CD4-positive, CD25-positive, alpha-beta regulatory T cell (primary cell): Measurements from ENCODE around the gene OR7D2. TPM values are rescaled to one million over a fixed set of nuclear protein-coding genes. Genes with fewer than 3 reads are reported as not detected.

ENCODE experiments used
- ATAC-seq, 2 donors: fragments of 150-1000 bp; cut with Tn5 transposase; one replicate each; pipeline ENCODE4 v1.10.0; 2021; ENCODE audit warnings: low read depth in 2 of 2, moderate number of reproducible peaks in 2 of 2, moderate library complexity in 1 of 2
- DNase-seq, 3 donors: peaks; one replicate each; pipeline versions ENCODE4 v3.0.0 to v3.0.0-alpha.2; 2012 to 2022; ENCODE audit warnings: mixed read lengths in 1 of 3
- H3K27ac ChIP-seq: one replicate; pipeline ENCODE4 v1.7.0; 2013; ENCODE audit warnings: mild to moderate bottlenecking, low read length; ENCODE audit not compliant: insufficient read depth, poor library complexity, severe bottlenecking
- H3K27me3 ChIP-seq: one replicate; pipeline ENCODE4 v1.7.0; 2013; ENCODE audit warnings: low read length; ENCODE audit not compliant: control insufficient read depth, insufficient read depth
- H3K36me3 ChIP-seq: one replicate; pipeline ENCODE4 v1.7.0; 2013; ENCODE audit warnings: mild to moderate bottlenecking, low read length, moderate library complexity; ENCODE audit not compliant: control insufficient read depth, insufficient read depth
- H3K4me1 ChIP-seq: 2 replicates; pipeline ENCODE4 v1.7.0; 2013; ENCODE audit warnings: mild to moderate bottlenecking, low read length; ENCODE audit not compliant: insufficient read depth, control insufficient read depth, poor library complexity, severe bottlenecking
- H3K4me3 ChIP-seq: one replicate; pipeline ENCODE4 v1.7.0; 2013; ENCODE audit warnings: low read depth, mild to moderate bottlenecking, low read length, moderate library complexity
- H3K9me3 ChIP-seq, 2 experiments: 1 replicate in 1 of 2; 2 replicates in 1 of 2; pipeline ENCODE4 v1.7.0; 2013; ENCODE audit warnings: low read length in 2 of 2, mild to moderate bottlenecking in 1 of 2, moderate library complexity in 1 of 2; ENCODE audit not compliant: control insufficient read depth in 2 of 2
- H3K27ac Mint-ChIP-seq, 3 donors: one replicate each; pipeline ENCODE4 v1.8.0; 2020 to 2022; ENCODE audit warnings: mild to moderate bottlenecking in 3 of 3, mixed read lengths in 3 of 3, moderate library complexity in 2 of 3
- H3K27me3 Mint-ChIP-seq: one replicate; pipeline ENCODE4 v1.8.0; 2022; ENCODE audit warnings: mild to moderate bottlenecking, mixed read lengths
- H3K36me3 Mint-ChIP-seq: one replicate; pipeline ENCODE4 v1.8.0; 2020; ENCODE audit warnings: mixed read lengths
- H3K4me1 Mint-ChIP-seq, 4 donors: one replicate each; pipeline ENCODE4 v1.8.0; 2020 to 2022; ENCODE audit warnings: mixed read lengths in 4 of 4, mild to moderate bottlenecking in 1 of 4
- H3K4me3 Mint-ChIP-seq, 4 donors: one replicate each; pipeline ENCODE4 v1.8.0; 2020 to 2022; ENCODE audit warnings: mild to moderate bottlenecking in 4 of 4, mixed read lengths in 4 of 4, moderate library complexity in 3 of 4
- H3K9me3 Mint-ChIP-seq, 7 donors: one replicate each; pipeline ENCODE4 v1.8.0; 2020 to 2022; ENCODE audit warnings: mixed read lengths in 7 of 7, mild to moderate bottlenecking in 3 of 7, moderate library complexity in 2 of 7
- polyA plus RNA-seq, 4 donors: library from polyadenylated mRNA; unstranded; fragments of 300-500 nt; fragmentation: Illumina TruSeq; gene quantifications; one replicate each; pipeline ENCODE4 v1.2.3, GENCODE V29; 2021
- total RNA-seq: library from RNA; stranded (reverse); gene quantifications from one replicate; pipeline ENCODE4 v1.2.3, GENCODE V29; 2022

The OR7D2 gene
- total and polyA plus RNA-seq, 5 donors from 2014 or later: not detected

- Mint-ChIP-seq H3K27ac (peak overlapping the region in 1 of 3 donors; percentile 38), H3K4me1 (peaks cover 23 to 82% (median 34%) of the 10 kb centered on the region in 4 donors), H3K9me3 (peaks cover 2 to 47% (median 26%) of the 10 kb centered on the region in 7 donors)
Observed at GRCh38 chr19:9148697-9149096, 30.1 kb upstream of the OR7D2 start.

DNA sequence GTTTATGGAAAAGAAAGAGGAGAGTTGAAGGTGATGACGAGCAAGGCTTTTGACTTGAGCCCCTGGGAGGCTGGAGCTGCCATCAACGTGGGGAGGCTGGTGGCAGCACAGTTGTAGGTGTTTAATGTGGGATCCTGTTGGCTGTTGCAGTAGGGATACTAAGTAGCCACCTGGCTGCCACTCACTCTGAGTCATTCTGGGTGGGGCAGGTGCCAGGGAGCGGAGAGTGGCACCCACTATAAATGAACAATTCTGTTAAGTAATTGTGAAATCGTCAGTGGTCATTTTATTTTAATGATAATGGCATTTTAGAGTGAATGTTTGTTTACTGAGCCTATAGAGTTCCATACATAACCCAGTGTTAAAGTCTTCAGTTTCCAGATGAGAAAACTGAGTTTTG lies 28.8 kb upstream of the OR7D2 start:
- Mint-ChIP-seq H3K27me3 (no peaks in the 10 kb centered on the region), H3K4me1 (peaks cover 13 to 81% (median 37%) of the 10 kb centered on the region in 4 donors), H3K36me3 (peaks cover 74% of the 10 kb centered on the region), H3K27ac (peak overlapping the region; percentile 16 to 90 (median 42)), H3K4me3 (peak overlapping the region in 2 of 4 donors; percentile 37 to 68), H3K9me3 (peaks cover 2 to 52% (median 24%) of the 10 kb centered on the region in 7 donors)
- no peak overlapping the region for H3K4me3 ChIP-seq
- ATAC-seq (no peak), DNase-seq (no peak)
- H3K27me3 ChIP-seq: no peaks in the 10 kb centered on the region
- no peak overlapping the region for H3K27ac ChIP-seq
- peaks cover 71% of the 10 kb centered on the region for H3K36me3 ChIP-seq
- no peaks in the 10 kb centered on the region for H3K4me1 ChIP-seq
- H3K9me3 ChIP-seq: peaks cover 36 to 60% of the 10 kb centered on the region in 2 experiments

More at GRCh38 chr19:9148697-9149096, 30.1 kb upstream of the OR7D2 start:
- H3K27me3 ChIP-seq: no peaks in the 10 kb centered on the region
- Mint-ChIP-seq H3K27me3 (no peaks in the 10 kb centered on the region), H3K36me3 (peaks cover 72% of the 10 kb centered on the region), H3K4me3 (peak overlapping the region in 1 of 4 donors; percentile 33)
- no peaks in the 10 kb centered on the region for H3K4me1 ChIP-seq
- H3K9me3 ChIP-seq: peaks cover 41 to 60% of the 10 kb centered on the region in 2 experiments
- H3K4me3 ChIP-seq: no peak overlapping the region
- H3K27ac ChIP-seq: no peak overlapping the region
- ATAC-seq: no peak
- peaks cover 68% of the 10 kb centered on the region for H3K36me3 ChIP-seq
- DNase-seq: no peak

DNA sequence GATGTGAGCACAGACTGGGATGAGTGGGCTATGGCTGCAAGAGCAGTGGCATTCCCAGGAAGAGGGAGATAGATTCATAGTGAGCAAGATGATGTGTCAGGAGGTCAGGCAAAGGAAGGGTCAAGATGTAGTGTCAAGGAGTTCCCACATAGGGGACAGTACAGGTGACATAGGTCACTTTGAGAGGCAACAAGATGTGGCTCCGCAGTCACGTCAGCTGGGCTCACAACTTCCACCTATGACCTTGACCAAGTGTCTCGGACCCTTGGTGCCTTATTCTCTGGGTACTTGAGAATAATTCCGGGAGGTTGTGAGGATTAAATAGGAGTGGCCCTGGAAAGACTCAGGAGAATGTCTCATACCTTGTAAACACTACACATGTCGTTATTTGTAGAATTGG lies 28.1 kb upstream of the OR7D2 start:
- Histone ChIP-seq H3K4me1 (no peaks in the 10 kb centered on the region), H3K4me3 (peak overlapping the region; percentile 10), H3K27ac (no peak overlapping the region), H3K27me3 (no peaks in the 10 kb centered on the region), H3K9me3 (peaks cover 37 to 60% of the 10 kb centered on the region in 2 experiments), H3K36me3 (peaks cover 72% of the 10 kb centered on the region)
- Mint-ChIP-seq H3K36me3 (peaks cover 75% of the 10 kb centered on the region), H3K27ac (peak overlapping the region in 2 of 3 donors; percentile 16 to 89), H3K27me3 (no peaks in the 10 kb centered on the region), H3K4me3 (peak overlapping the region in 1 of 4 donors; percentile 48), H3K9me3 (peaks cover 4 to 52% (median 25%) of the 10 kb centered on the region in 7 donors), H3K4me1 (peaks cover 18 to 82% (median 37%) of the 10 kb centered on the region in 4 donors)
- no peak for ATAC-seq
- DNase-seq: no peak

- peaks cover 4 to 50% (median 24%) of the 10 kb centered on the region in 7 donors for H3K9me3 Mint-ChIP-seq
- H3K4me1 ChIP-seq: no peaks in the 10 kb centered on the region
- H3K27me3 ChIP-seq: no peaks in the 10 kb centered on the region
- H3K27ac ChIP-seq: no peak overlapping the region
- peaks cover 81% of the 10 kb centered on the region for H3K36me3 Mint-ChIP-seq
- H3K4me3 ChIP-seq: no peak overlapping the region
- H3K27me3 Mint-ChIP-seq: no peaks in the 10 kb centered on the region
- peaks cover 41 to 60% of the 10 kb centered on the region in 2 experiments for H3K9me3 ChIP-seq
- H3K4me3 Mint-ChIP-seq: peak overlapping the region in 2 of 4 donors; percentile 10 to 19
- peaks cover 74% of the 10 kb centered on the region for H3K36me3 ChIP-seq
- H3K4me1 Mint-ChIP-seq: peaks cover 18 to 78% (median 36%) of the 10 kb centered on the region in 4 donors
- DNase-seq (no peak), ATAC-seq (no peak)
- no peak overlapping the region for H3K27ac Mint-ChIP-seq
Observed at GRCh38 chr19:9151367-9151766, 27.4 kb upstream of the OR7D2 start.

DNA sequence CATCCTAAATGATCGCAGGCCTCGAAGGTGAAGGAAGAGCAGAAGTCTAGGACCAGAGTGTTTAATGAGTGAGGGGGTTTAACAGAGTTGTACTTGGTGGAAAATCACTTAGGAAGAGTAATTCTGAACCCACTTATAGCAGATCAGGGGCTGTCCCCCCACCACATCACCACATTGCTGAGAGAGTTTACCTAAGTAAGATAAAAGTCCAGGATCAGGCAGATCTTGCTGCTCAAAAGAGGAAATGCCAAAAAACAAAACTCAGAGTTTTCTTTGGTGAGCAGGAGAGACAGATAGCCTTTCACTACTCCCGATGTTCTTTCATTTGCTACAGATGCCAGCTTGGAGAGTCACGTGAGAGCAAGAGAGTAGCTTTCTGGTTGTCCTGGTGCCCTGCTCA lies 23.2 kb upstream of the OR7D2 start:
- no peak overlapping the region for H3K27ac ChIP-seq
- peak overlapping the region in 1 of 4 donors; percentile 31 for H3K4me3 Mint-ChIP-seq

GRCh38 chr19:9156304-9156703 lies 22.5 kb upstream of the OR7D2 start:
- DNase-seq (no peak), ATAC-seq (no peak)
- Mint-ChIP-seq H3K4me3 (peak overlapping the region in 1 of 4 donors; percentile 35), H3K27me3 (no peaks in the 10 kb centered on the region), H3K27ac (no peak overlapping the region), H3K4me1 (peaks cover 5 to 36% (median 12%) of the 10 kb centered on the region in 4 donors), H3K9me3 (peaks cover 1 to 56% (median 24%) of the 10 kb centered on the region in 7 donors), H3K36me3 (peaks cover 85% of the 10 kb centered on the region)
- H3K4me1 ChIP-seq: no peaks in the 10 kb centered on the region
- no peak overlapping the region for H3K27ac ChIP-seq
- no peaks in the 10 kb centered on the region for H3K27me3 ChIP-seq
- no peak overlapping the region for H3K4me3 ChIP-seq
- H3K36me3 ChIP-seq: peaks cover 93% of the 10 kb centered on the region
- H3K9me3 ChIP-seq: peaks cover 54 to 80% of the 10 kb centered on the region in 2 experiments

More for the DNA sequence above, 23.2 kb upstream of the OR7D2 start:
- peaks cover 6 to 56% (median 26%) of the 10 kb centered on the region in 7 donors for H3K9me3 Mint-ChIP-seq
- H3K4me3 ChIP-seq: no peak overlapping the region
- no peaks in the 10 kb centered on the region for H3K27me3 Mint-ChIP-seq
- H3K27me3 ChIP-seq: no peaks in the 10 kb centered on the region
- DNase-seq: no peak
- H3K4me1 ChIP-seq: no peaks in the 10 kb centered on the region
- no peak for ATAC-seq
- peak overlapping the region in 1 of 3 donors; percentile 43 for H3K27ac Mint-ChIP-seq
- H3K9me3 ChIP-seq: peaks cover 52 to 80% of the 10 kb centered on the region in 2 experiments
- peaks cover 84% of the 10 kb centered on the region for H3K36me3 Mint-ChIP-seq
- peaks cover 10 to 43% (median 17%) of the 10 kb centered on the region in 4 donors for H3K4me1 Mint-ChIP-seq
- peaks cover 92% of the 10 kb centered on the region for H3K36me3 ChIP-seq

- Mint-ChIP-seq H3K27ac (no peak overlapping the region), H3K36me3 (peaks cover 88% of the 10 kb centered on the region)
Observed at GRCh38 chr19:9159891-9160290, 18.9 kb upstream of the OR7D2 start.

GRCh38 chr19:9161427-9161826 lies 17.4 kb upstream of the OR7D2 start:
- no peak overlapping the region for H3K27ac Mint-ChIP-seq
- H3K4me1 ChIP-seq: no peaks in the 10 kb centered on the region
- no peaks in the 10 kb centered on the region for H3K27me3 Mint-ChIP-seq
- H3K4me3 ChIP-seq: no peak overlapping the region
- H3K4me3 Mint-ChIP-seq: no peak overlapping the region
- H3K9me3 ChIP-seq: peaks cover 37 to 72% of the 10 kb centered on the region in 2 experiments
- peaks cover 84% of the 10 kb centered on the region for H3K36me3 Mint-ChIP-seq
- H3K4me1 Mint-ChIP-seq: peaks cover 0 to 4% (median 0%) of the 10 kb centered on the region in 4 donors
- ATAC-seq (no peak), DNase-seq (no peak)
- peaks cover 80% of the 10 kb centered on the region for H3K36me3 ChIP-seq
- H3K27ac ChIP-seq: no peak overlapping the region
- no peaks in the 10 kb centered on the region for H3K27me3 ChIP-seq
- H3K9me3 Mint-ChIP-seq: peaks cover 0 to 40% (median 17%) of the 10 kb centered on the region in 7 donors

More at GRCh38 chr19:9159891-9160290, 18.9 kb upstream of the OR7D2 start:
- no peaks in the 10 kb centered on the region for H3K27me3 ChIP-seq
- Mint-ChIP-seq H3K4me3 (no peak overlapping the region), H3K9me3 (peaks cover 0 to 46% (median 26%) of the 10 kb centered on the region in 7 donors), H3K4me1 (peaks cover 0 to 11% (median 7%) of the 10 kb centered on the region in 4 donors), H3K27me3 (no peaks in the 10 kb centered on the region)
- H3K36me3 ChIP-seq: peaks cover 93% of the 10 kb centered on the region
- H3K4me1 ChIP-seq: no peaks in the 10 kb centered on the region
- H3K27ac ChIP-seq: no peak overlapping the region
- H3K9me3 ChIP-seq: peaks cover 49 to 80% of the 10 kb centered on the region in 2 experiments
- ATAC-seq (no peak), DNase-seq (no peak)
- no peak overlapping the region for H3K4me3 ChIP-seq
